ENCODE results near the gene STAC2. TPM values are rescaled to one million over a fixed set of nuclear protein-coding genes. Genes with fewer than 3 reads are reported as not detected.
A peak's percentile ranks its signal among the peaks of the same experiment; 100 is the strongest.

Gene STAC2
- total and polyA plus RNA-seq, 9 of the 15 experiments (the other 6 are each of a cell fraction or from before 2014, with no cell fraction given), result not detected

- TF ChIP-seq, protein P1, sequence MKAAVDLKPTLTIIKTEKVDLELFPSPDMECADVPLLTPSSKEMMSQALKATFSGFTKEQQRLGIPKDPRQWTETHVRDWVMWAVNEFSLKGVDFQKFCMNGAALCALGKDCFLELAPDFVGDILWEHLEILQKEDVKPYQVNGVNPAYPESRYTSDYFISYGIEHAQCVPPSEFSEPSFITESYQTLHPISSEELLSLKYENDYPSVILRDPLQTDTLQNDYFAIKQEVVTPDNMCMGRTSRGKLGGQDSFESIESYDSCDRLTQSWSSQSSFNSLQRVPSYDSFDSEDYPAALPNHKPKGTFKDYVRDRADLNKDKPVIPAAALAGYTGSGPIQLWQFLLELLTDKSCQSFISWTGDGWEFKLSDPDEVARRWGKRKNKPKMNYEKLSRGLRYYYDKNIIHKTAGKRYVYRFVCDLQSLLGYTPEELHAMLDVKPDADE (conservative IDR thresholded peaks at IDR 0.05; ENCODE audit: control insufficient read depth, low read depth, low read length), result peak; percentile 80
- TF ChIP-seq MTA1 (IDR thresholded peaks at IDR 0.05; ENCODE audit: borderline replicate concordance), result no peak; the same call in 1 of the 2 replicates
- no peak for TF ChIP-seq U2AF2 (optimal IDR thresholded peaks at IDR 0.05; ENCODE audit: low read depth, low read length)
- peak; percentile 22; the same call in 1 of the 2 replicates for TF ChIP-seq ZBTB33 (CRISPR knock-in tag; IDR thresholded peaks at IDR 0.05)
- no peak for TF ChIP-seq GATA2 (CRISPR knock-in tag; IDR thresholded peaks at IDR 0.05)
- TF ChIP-seq MYNN (IDR thresholded peaks at IDR 0.05), result no peak
- TF ChIP-seq MYNN (CRISPR knock-in tag; IDR thresholded peaks at IDR 0.05), result no peak
- no peak for TF ChIP-seq LARP7 (IDR thresholded peaks at IDR 0.05)
- no peak for TF ChIP-seq DACH1 (IDR thresholded peaks at IDR 0.05; ENCODE audit: partially characterized antibody)
- TF ChIP-seq TCF7L2 (IDR thresholded peaks at IDR 0.05; ENCODE audit: low read depth, low read length), result peak; percentile 97
- no peak for TF ChIP-seq HNRNPLL (IDR thresholded peaks at IDR 0.05; ENCODE audit: low read depth, low read length, poor library complexity, severe bottlenecking)
- no peak for TF ChIP-seq RNF2 (IDR thresholded peaks at IDR 0.05)
- TF ChIP-seq TBP (optimal IDR thresholded peaks at IDR 0.05; ENCODE audit: low read depth, low read length), result peak; percentile 98
- TF ChIP-seq, protein P2, sequence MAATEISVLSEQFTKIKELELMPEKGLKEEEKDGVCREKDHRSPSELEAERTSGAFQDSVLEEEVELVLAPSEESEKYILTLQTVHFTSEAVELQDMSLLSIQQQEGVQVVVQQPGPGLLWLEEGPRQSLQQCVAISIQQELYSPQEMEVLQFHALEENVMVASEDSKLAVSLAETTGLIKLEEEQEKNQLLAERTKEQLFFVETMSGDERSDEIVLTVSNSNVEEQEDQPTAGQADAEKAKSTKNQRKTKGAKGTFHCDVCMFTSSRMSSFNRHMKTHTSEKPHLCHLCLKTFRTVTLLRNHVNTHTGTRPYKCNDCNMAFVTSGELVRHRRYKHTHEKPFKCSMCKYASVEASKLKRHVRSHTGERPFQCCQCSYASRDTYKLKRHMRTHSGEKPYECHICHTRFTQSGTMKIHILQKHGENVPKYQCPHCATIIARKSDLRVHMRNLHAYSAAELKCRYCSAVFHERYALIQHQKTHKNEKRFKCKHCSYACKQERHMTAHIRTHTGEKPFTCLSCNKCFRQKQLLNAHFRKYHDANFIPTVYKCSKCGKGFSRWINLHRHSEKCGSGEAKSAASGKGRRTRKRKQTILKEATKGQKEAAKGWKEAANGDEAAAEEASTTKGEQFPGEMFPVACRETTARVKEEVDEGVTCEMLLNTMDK (IDR thresholded peaks at IDR 0.05; ENCODE audit: borderline replicate concordance, insufficient read depth, low read depth, low read length, poor library complexity, severe bottlenecking), result no peak
- TF ChIP-seq, protein P3, sequence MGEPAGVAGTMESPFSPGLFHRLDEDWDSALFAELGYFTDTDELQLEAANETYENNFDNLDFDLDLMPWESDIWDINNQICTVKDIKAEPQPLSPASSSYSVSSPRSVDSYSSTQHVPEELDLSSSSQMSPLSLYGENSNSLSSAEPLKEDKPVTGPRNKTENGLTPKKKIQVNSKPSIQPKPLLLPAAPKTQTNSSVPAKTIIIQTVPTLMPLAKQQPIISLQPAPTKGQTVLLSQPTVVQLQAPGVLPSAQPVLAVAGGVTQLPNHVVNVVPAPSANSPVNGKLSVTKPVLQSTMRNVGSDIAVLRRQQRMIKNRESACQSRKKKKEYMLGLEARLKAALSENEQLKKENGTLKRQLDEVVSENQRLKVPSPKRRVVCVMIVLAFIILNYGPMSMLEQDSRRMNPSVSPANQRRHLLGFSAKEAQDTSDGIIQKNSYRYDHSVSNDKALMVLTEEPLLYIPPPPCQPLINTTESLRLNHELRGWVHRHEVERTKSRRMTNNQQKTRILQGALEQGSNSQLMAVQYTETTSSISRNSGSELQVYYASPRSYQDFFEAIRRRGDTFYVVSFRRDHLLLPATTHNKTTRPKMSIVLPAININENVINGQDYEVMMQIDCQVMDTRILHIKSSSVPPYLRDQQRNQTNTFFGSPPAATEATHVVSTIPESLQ (CRISPR knock-in tag; IDR thresholded peaks at IDR 0.05), result no peak; the same call in 1 of the 2 replicates
- TF ChIP-seq ZC3H8 (IDR thresholded peaks at IDR 0.05), result no peak
- no peak for TF ChIP-seq ZFP91 (CRISPR knock-in tag; IDR thresholded peaks at IDR 0.05)
- no peak for TF ChIP-seq SMARCC2 (IDR thresholded peaks at IDR 0.05; ENCODE audit: low read depth)
- TF ChIP-seq ZFP36 (IDR thresholded peaks at IDR 0.05; ENCODE audit: low read depth, low read length, partially characterized antibody), result no peak
- TF ChIP-seq SMC3 (conservative IDR thresholded peaks at IDR 0.05; ENCODE audit: insufficient read depth, low read depth, low read length), result no peak
Observed at GRCh38 chr17:39200070-39200879, 25.5 kb downstream of the STAC2 start, which contains the start of gene RPL19 (continued).

All from K562 (cell line).